Natural killer cell (primary cell): ENCODE data around the gene LCE3E. TPM values are rescaled to one million over a fixed set of nuclear protein-coding genes. Genes with fewer than 3 reads are reported as not detected.
"Not testable (repeated sequence)": the region's sequence is repeated elsewhere in the genome, so short reads cannot be mapped to it uniquely, and the experiment has no call there.

Experiments
- ATAC-seq, 3 donors: fragments of 150-1000 bp in 2 of 3; fragments of 200-7000 bp in 1 of 3; cut with Tn5 transposase; 1 replicate in 1 of 3; 2 replicates in 2 of 3; pipeline ENCODE4 v1.10.0; 2021; ENCODE audit warnings: mild to moderate bottlenecking in 2 of 3, moderate library complexity in 2 of 3
- DNase-seq, 2 donors: peaks; one replicate each; pipeline versions ENCODE4 v3.0.0 to v3.0.0-alpha.2; 2013 to 2021; ENCODE audit warnings: mixed read lengths in 1 of 2
- H3K27ac ChIP-seq: one replicate; pipeline ENCODE4 v1.5.1; 2013; ENCODE audit warnings: mild to moderate bottlenecking, low read length
- H3K27me3 ChIP-seq: one replicate; pipeline ENCODE4 v1.6.1; 2013; ENCODE audit warnings: low read length; ENCODE audit not compliant: control insufficient read depth, insufficient read depth
- H3K36me3 ChIP-seq: one replicate; pipeline ENCODE4 v1.6.1; 2013; ENCODE audit warnings: low read length; ENCODE audit not compliant: control insufficient read depth, insufficient read depth
- H3K4me1 ChIP-seq: one replicate; pipeline ENCODE4 v1.6.1; 2013; ENCODE audit warnings: low read length; ENCODE audit not compliant: control insufficient read depth, insufficient read depth
- H3K4me3 ChIP-seq: one replicate; pipeline ENCODE4 v1.5.1; 2013; ENCODE audit warnings: low read length
- H3K9me3 ChIP-seq: one replicate; pipeline ENCODE4 v1.6.1; 2013; ENCODE audit warnings: low read length; ENCODE audit not compliant: control insufficient read depth, insufficient read depth
- H3K27ac Mint-ChIP-seq, 2 donors: one replicate each; pipeline ENCODE4 v1.8.0; 2022; ENCODE audit warnings: mild to moderate bottlenecking in 2 of 2, mixed read lengths in 2 of 2, moderate library complexity in 1 of 2
- H3K27me3 Mint-ChIP-seq, 2 donors: one replicate each; pipeline ENCODE4 v1.8.0; 2022; ENCODE audit warnings: low read depth in 2 of 2, mixed read lengths in 2 of 2
- H3K36me3 Mint-ChIP-seq: one replicate; pipeline ENCODE4 v1.8.0; 2022; ENCODE audit warnings: mixed read lengths
- H3K4me1 Mint-ChIP-seq, 2 donors: one replicate each; pipeline ENCODE4 v1.8.0; 2022; ENCODE audit warnings: mixed read lengths in 2 of 2
- H3K4me3 Mint-ChIP-seq: one replicate; pipeline ENCODE4 v1.8.0; 2022; ENCODE audit warnings: mild to moderate bottlenecking, moderate library complexity, mixed read lengths
- H3K9me3 Mint-ChIP-seq, 2 donors: one replicate each; pipeline ENCODE4 v1.8.0; 2022; ENCODE audit warnings: mixed read lengths in 2 of 2
- CTCF ChIP-seq: fragments of 200-600 bp; IDR thresholded peaks from one replicate; pipeline ENCODE4 v1.8.0; 2022; ENCODE audit warnings: antibody characterized with exemption
- WGBS: methylation state at CpG from one replicate; pipeline ENCODE4 v1.1.7; 2013; ENCODE audit warnings: missing lambda C conversion rate; ENCODE audit not compliant: insufficient coverage; 5-methylcytosine and 5-hydroxymethylcytosine counted together
- intact Hi-C: fragments of 100-400 bp; cut with micrococcal nuclease; formaldehyde crosslinking; loops from one replicate; pipeline ENCODE4 v1.14.2; 2022
- total RNA-seq, 4 donors: library from RNA; stranded (reverse); fragments of 120-200 nt in 1 of 4; gene quantifications; one replicate each; pipeline versions ENCODE4 v1.2.3 to v1.2.4, GENCODE V29; 2013 to 2022

LCE3E gene
- total RNA-seq, 3 donors from 2014 or later (not counting 1 experiment from before 2014, with no cell fraction given): not detected

GRCh38 chr1:152585586-152585985, 19.0 kb upstream of the LCE3E start:
- no peak for TF ChIP-seq CTCF
- DNase-seq: no peak
- no peak overlapping the region for H3K4me3 ChIP-seq
- no peak overlapping the region for H3K27ac ChIP-seq
- H3K9me3 ChIP-seq: no peaks in the 10 kb centered on the region
- peaks cover 4% of the 10 kb centered on the region for H3K27me3 ChIP-seq
- 63% methylated on average over 1 of the region's 1 CpG for WGBS
- no peaks in the 10 kb centered on the region for H3K36me3 Mint-ChIP-seq
- no peak for ATAC-seq
- peaks cover 2 to 7% of the 10 kb centered on the region in 2 donors for H3K27me3 Mint-ChIP-seq
- no peak overlapping the region for H3K27ac Mint-ChIP-seq
- intact Hi-C loops: no loop called here
- H3K4me1 ChIP-seq: no peaks in the 10 kb centered on the region
- H3K36me3 ChIP-seq: no peaks in the 10 kb centered on the region
- no peak overlapping the region for H3K4me3 Mint-ChIP-seq
- H3K9me3 Mint-ChIP-seq: no peaks in the 10 kb centered on the region
- H3K4me1 Mint-ChIP-seq: no peaks in the 10 kb centered on the region

- no peak for TF ChIP-seq CTCF
- intact Hi-C loops: loop anchor here (1.0 kb wide), 1 partner anchor 35 kb away; no protein-coding TSS in a partner anchor
- H3K27ac Mint-ChIP-seq: no peak overlapping the region
These were observed 16.1 kb upstream of the LCE3E start for GRCh38 chr1:152582647-152583046.

GRCh38 chr1:152580433-152580832, 13.9 kb upstream of the LCE3E start, which contains the start of gene LCE3D:
LCE3D (minus strand) TSS chr1:152580516; CDS start chr1:152579936, 580 bp downstream.
- H3K36me3 ChIP-seq: no peaks in the 10 kb centered on the region
- H3K4me1 ChIP-seq: no peaks in the 10 kb centered on the region
- DNase-seq (no peak), ATAC-seq (no peak)
- Mint-ChIP-seq H3K4me3 (no peak within 1 kb of the TSS), H3K27ac (no peak within 1 kb of the TSS), H3K4me1 (no peaks in the 10 kb centered on the region), H3K36me3 (no peaks in the 10 kb centered on the region), H3K27me3 (peaks cover 3 to 7% of the 10 kb centered on the region in 2 donors), H3K9me3 (no peaks in the 10 kb centered on the region)
- TF ChIP-seq CTCF: no peak
- H3K27ac ChIP-seq: no peak within 1 kb of the TSS
- H3K4me3 ChIP-seq: no peak within 1 kb of the TSS
- intact Hi-C loops: no loop called here
- H3K27me3 ChIP-seq: peaks cover 2% of the 10 kb centered on the region
- 84% methylated on average over 3 of the region's 4 CpGs for WGBS
- H3K9me3 ChIP-seq: no peaks in the 10 kb centered on the region

More at GRCh38 chr1:152582647-152583046, 16.1 kb upstream of the LCE3E start:
- ATAC-seq (no peak), DNase-seq (no peak)
- Histone ChIP-seq H3K36me3 (no peaks in the 10 kb centered on the region), H3K27me3 (peaks cover 4% of the 10 kb centered on the region), H3K4me1 (no peaks in the 10 kb centered on the region), H3K9me3 (no peaks in the 10 kb centered on the region), H3K27ac (no peak overlapping the region), H3K4me3 (no peak overlapping the region)
- Mint-ChIP-seq H3K27me3 (peaks cover 2 to 7% of the 10 kb centered on the region in 2 donors), H3K9me3 (no peaks in the 10 kb centered on the region), H3K4me3 (no peak overlapping the region), H3K4me1 (no peaks in the 10 kb centered on the region), H3K36me3 (no peaks in the 10 kb centered on the region)
- WGBS: no CpG with 5 or more reads among the region's 1 CpG

GRCh38 chr1:152579526-152579925, 12.9 kb upstream of the LCE3E start:
- H3K9me3 Mint-ChIP-seq, intact Hi-C loops: not testable (repeated sequence)
- WGBS: 93% methylated on average over 7 of the region's 9 CpGs

More at GRCh38 chr1:152579526-152579925, 12.9 kb upstream of the LCE3E start:
- not testable (repeated sequence) for H3K4me3 Mint-ChIP-seq, DNase-seq, H3K27ac Mint-ChIP-seq, ATAC-seq, H3K4me3 ChIP-seq, H3K4me1 ChIP-seq, H3K27ac ChIP-seq, H3K9me3 ChIP-seq, H3K4me1 Mint-ChIP-seq, H3K36me3 Mint-ChIP-seq, H3K36me3 ChIP-seq, H3K27me3 ChIP-seq
- peaks cover 11 to 12% of the 10 kb centered on the region in 2 donors for H3K27me3 Mint-ChIP-seq
